ENCODE data around the gene NDUFAF3. TPM values are rescaled to one million over a fixed set of nuclear protein-coding genes. Genes with fewer than 3 reads are reported as not detected.

Gene NDUFAF3
- total and polyA plus RNA-seq, 10 of the 15 experiments (the other 5 are each of a cell fraction or from before 2014, with no cell fraction given): 25.4 to 228 (median 63.9) TPM

- H2AFZ ChIP-seq (ENCODE audit: control insufficient read depth, low read depth, low read length): peak within 1 kb of the TSS; percentile 86
- TF ChIP-seq ZNF384 (IDR thresholded peaks at IDR 0.05; ENCODE audit: borderline replicate concordance, low read depth, low read length) (no peak), IRF4 (IDR thresholded peaks at IDR 0.05; ENCODE audit: low read depth, low read length) (no peak), EGR1 (IDR thresholded peaks at IDR 0.05; ENCODE audit: borderline replicate concordance in 1 of 2, low read depth in 2 of 2, low read length in 2 of 2) (peak in 1 of 2 experiments; percentile 90; a peak in 2 of 3 replicates), POLR2AphosphoS5 (IDR thresholded peaks at IDR 0.05; ENCODE audit: low read length) (peak; percentile 97), SPI1 (IDR thresholded peaks at IDR 0.05; ENCODE audit: borderline replicate concordance, insufficient read depth, low read depth, low read length) (no peak), FOS (IDR thresholded peaks at IDR 0.05; ENCODE audit: borderline replicate concordance, extremely low read depth, insufficient read length) (peak; percentile 68), CTCF (IDR thresholded peaks at IDR 0.05 in 2 of 3, conservative IDR thresholded peaks at IDR 0.05 in 1 of 3; ENCODE audit: control insufficient read depth in 2 of 3, extremely low read depth in 1 of 3, insufficient read depth in 1 of 3, low read depth in 3 of 3, low read length in 3 of 3) (peak; percentile 41 to 48 (median 47); a peak in 5 of 6 replicates), NFXL1 (IDR thresholded peaks at IDR 0.05; ENCODE audit: borderline replicate concordance) (no peak), ZNF687 (IDR thresholded peaks at IDR 0.05) (peak; percentile 92), ZBTB4 (CRISPR knock-in tag; IDR thresholded peaks at IDR 0.05) (no peak), SIN3A (IDR thresholded peaks at IDR 0.05; ENCODE audit: low read depth, low read length) (0 out of 2 replicates have a peak, but pooled peaks have one; percentile 46), TCF12 (IDR thresholded peaks at IDR 0.05; ENCODE audit: low read depth, low read length) (peak; percentile 61; the same call in 1 of the 2 replicates)
Measured at GRCh38 chr3:49007068-49007770, 14.7 kb upstream of the NDUFAF3 start, which contains the start of gene WDR6. Gene WDR6, plus strand, starts transcription at chr3:49007391. Its CDS starts 41 bp downstream, at chr3:49007432.

More at GRCh38 chr3:49007068-49007770, 14.7 kb upstream of the NDUFAF3 start, which contains the start of gene WDR6:
- Histone ChIP-seq H3K4me3 (peak within 1 kb of the TSS; percentile 83), H3K9me3 (replicated peaks; ENCODE audit: control insufficient read depth, insufficient read depth, low read length) (no peaks in the 10 kb centered on the region), H3K79me2 (ENCODE audit: control insufficient read depth, insufficient read depth, low read length) (peaks cover 28% of the 10 kb centered on the region), H4K20me1 (ENCODE audit: control insufficient read depth, insufficient read depth) (peaks cover 5% of the 10 kb centered on the region; the same call in 1 of the 2 replicates), H3K27me3 (replicated peaks in 1 of 2; ENCODE audit: control insufficient read depth in 2 of 2, insufficient read depth in 2 of 2, low read length in 1 of 2) (no peaks in the 10 kb centered on the region), H3K4me2 (ENCODE audit: control insufficient read depth, insufficient read depth) (peak within 1 kb of the TSS; percentile 99), H3K36me3 (ENCODE audit: control insufficient read depth in 2 of 2, insufficient read depth in 2 of 2, low read length in 1 of 2) (peaks cover 0 to 4% of the 10 kb centered on the region in 2 experiments; a peak in 2 of 4 replicates), H3K4me1 (ENCODE audit: control insufficient read depth, insufficient read depth, low read length) (peaks cover 16% of the 10 kb centered on the region), H3K27ac (ENCODE audit: control insufficient read depth, insufficient read depth) (peak within 1 kb of the TSS; percentile 89), H3K9ac (ENCODE audit: control insufficient read depth, insufficient read depth, low read length) (peak within 1 kb of the TSS; percentile 96)
- FAIRE-seq (peak; percentile 98), DNase-seq (ENCODE audit: low read depth, low spot score) (peak; percentile 96), ATAC-seq (peak; percentile 94)
- ChIA-PET RAD21 (ENCODE audit: unreplicated experiment) (interaction anchor here (0.6 to 3.7 kb wide), 18 partner anchors 11 to 796 kb away, joined by 3 to 44 read pairs (median 4); partner anchors contain the start of genes DALRD3, IMPDH2, INKA1 and KLHDC8B), CTCF (interaction anchor here (0.6 to 5.5 kb wide), 17 partner anchors 11 to 606 kb away, joined by 3 to 123 read pairs (median 3); partner anchors contain the start of genes DALRD3, IMPDH2, NDUFAF3 and P4HTM), POLR2A (interaction anchor here (0.6 to 4.0 kb wide), 22 partner anchors 10 to 568 kb away, joined by 3 to 69 read pairs (median 4); partner anchors contain the start of genes CCDC51, DALRD3, IMPDH2 and NDUFAF3), SMC1A (ENCODE audit: uncharacterized antibody, unreplicated experiment) (interaction anchor here (0.9 to 4.9 kb wide), 9 partner anchors 11 to 606 kb away, joined by 3 to 57 read pairs (median 5); partner anchors contain the start of genes DALRD3, IMPDH2, NDUFAF3 and P4HTM)
- intact Hi-C loops (cut with micrococcal nuclease; ENCODE audit: unreplicated experiment) (loop anchor here (1.0 to 2.0 kb wide), 2 partner anchors 14 to 16 kb away; partner anchors contain the start of gene P4HTM), in situ Hi-C loops (cut with MboI) (no loop called here)
- WGBS (ENCODE audit: insufficient coverage, insufficient replicate concordance, low lambda C conversion rate, missing lambda C conversion rate): under 1% methylated on average over 65 of the region's 65 CpGs
- BruUV-seq (replicated peaks): no TSS peak

Data from GM12878 (cell line).